GM18951 (cell line): ENCODE measurements around the gene FLRT2.

Experiments used
- POLR2A ChIP-seq: IDR thresholded peaks from 4 replicates; pipeline ENCODE4 v1.6.1; 2011; ENCODE audit warnings: mild to moderate bottlenecking; ENCODE audit not compliant: insufficient read length, insufficient read depth; ENCODE audit errors: extremely low read depth
- in situ Hi-C: fragments of 300-500 bp; cut with MboI; formaldehyde crosslinking; loops from one replicate; pipeline ENCODE4 v1.12.0; 2022; ENCODE audit warnings: low sequenced_read_pairs, mixed read lengths, inconsistent platforms; ENCODE audit not compliant: unreplicated experiment

Gene FLRT2

DNA sequence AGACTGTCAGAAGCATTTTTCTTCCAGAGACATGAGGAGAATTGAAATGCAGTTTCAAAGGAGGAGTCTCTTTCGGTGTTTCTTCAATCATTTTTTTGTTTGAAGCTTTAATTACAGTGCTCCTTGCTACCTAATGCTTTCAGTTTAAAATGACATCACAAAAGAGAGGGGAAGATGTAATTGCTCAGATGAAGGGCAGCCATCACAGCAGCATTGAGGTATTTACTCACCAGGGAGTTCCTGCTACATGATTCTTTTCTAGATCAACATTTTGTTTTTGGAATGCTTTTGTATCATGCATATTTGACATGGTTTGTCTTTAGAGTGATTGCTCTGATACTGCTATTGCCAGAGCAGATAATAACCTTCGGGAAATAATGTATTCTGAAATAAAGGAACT, 28.6 kb downstream of the FLRT2 start:
- no peak for TF ChIP-seq POLR2A
- in situ Hi-C loops: no loop called here

DNA sequence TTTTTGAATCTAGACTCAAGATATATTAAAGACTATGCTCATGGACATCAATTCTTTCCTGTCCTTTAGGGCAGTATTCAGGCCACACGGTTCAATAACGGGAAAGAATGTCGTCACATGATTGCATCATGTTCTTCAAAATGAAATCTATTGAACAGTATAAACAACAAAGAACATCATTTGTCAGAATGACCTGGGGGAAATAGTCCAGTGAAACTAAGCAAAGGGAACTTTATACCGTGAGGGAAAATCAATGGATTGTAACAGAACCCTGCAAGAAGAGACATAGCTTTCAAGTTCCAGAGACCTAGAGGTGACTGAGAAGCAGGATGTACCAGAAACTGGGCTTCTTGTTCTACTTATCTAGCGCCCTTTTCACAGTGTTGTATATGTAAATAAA, 32.7 kb downstream of the FLRT2 start:
- in situ Hi-C loops: no loop called here
- no peak for TF ChIP-seq POLR2A

DNA sequence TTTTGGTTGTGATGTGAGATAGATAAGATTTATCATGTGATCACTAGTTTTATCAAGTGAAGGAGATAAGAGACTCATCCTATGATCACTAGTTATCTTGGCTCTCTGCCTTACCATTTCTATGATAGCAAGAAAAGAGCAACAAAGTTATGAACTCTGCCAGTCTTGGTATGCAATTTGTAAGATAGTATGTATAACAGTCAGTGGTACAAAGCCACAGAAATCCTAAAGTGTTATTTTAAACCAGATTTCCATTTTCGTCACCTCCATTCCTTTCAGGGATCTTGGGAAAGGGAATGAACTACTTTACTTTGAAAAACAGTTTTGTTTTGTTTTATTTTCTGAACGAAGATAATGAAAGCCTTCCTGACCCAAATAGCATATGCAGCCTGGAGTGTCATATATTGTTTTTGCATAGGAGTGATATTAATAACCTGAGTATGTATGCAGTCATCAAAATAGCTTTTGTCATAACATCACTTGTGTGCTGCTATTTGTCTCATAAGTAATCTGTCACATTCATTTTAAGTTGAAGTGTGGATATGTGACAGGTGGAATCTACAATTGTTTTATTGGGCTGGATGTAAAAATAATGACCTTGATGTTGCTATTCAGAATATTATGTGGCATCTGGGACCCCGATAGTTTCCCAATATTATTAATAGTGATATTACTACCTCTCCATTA, 35.0 kb downstream of the FLRT2 start:
- no peak for TF ChIP-seq POLR2A
- in situ Hi-C loops: no loop called here

DNA sequence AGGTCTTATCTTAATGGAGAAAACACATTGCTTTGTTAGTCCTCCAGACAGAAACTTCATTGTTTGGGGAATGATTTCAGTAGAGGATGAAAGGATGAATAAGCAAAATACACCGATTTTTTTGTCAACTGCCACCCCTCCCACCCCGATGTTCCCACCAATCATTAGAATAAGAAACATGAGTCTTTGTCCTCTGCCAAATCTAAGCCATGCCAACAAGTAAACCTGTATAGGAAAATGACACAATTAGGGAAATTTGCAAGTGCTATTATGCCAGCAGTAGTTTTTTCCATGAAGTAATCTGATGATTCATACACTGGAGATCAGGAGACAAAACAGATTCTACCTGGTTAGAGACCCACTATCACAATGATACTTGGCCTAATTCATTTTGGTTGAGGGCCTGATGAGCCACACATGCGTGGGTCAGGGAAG, 35.9 kb downstream of the FLRT2 start:
- in situ Hi-C loops: no loop called here
- TF ChIP-seq POLR2A: no peak

DNA sequence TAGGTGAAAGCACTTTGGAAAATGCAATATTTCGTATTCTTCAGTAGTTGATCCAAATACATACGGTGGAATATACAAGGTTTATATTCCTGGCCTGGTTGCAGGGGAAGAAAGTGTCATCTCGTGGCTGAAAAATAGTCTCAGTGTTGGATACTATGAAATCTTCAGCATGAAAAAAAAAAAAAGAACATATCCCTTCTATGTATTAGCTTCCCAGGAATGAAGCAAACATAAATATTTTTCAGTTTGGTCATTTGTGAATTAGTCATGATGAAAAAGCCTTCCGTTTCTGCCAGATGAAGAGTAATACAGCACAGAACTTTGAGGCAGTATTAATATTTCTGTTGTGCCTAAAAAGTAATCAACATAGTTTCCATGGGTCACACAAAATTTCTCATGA, 36.7 kb downstream of the FLRT2 start:
- TF ChIP-seq POLR2A: no peak
- in situ Hi-C loops: no loop called here

DNA sequence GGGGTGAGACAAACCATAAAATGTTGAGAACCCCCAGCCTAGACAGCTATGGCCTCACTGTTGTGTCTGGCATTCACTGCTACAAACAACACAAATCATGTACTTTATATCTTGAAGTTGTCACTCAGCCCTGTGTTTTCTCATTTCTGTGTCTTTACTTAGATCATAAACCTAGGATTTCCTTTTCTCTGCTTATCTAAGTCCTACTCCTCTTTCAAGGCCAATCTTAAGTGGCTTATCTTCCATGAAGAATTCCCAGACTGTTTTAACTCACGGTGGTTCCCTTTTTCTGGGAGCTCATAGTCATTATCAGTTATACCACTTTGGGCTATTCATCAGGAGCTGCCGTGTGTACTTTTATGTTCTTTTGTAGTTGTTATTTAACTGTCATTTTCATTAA, 42.1 kb downstream of the FLRT2 start:
- no peak for TF ChIP-seq POLR2A
- in situ Hi-C loops: no loop called here

DNA sequence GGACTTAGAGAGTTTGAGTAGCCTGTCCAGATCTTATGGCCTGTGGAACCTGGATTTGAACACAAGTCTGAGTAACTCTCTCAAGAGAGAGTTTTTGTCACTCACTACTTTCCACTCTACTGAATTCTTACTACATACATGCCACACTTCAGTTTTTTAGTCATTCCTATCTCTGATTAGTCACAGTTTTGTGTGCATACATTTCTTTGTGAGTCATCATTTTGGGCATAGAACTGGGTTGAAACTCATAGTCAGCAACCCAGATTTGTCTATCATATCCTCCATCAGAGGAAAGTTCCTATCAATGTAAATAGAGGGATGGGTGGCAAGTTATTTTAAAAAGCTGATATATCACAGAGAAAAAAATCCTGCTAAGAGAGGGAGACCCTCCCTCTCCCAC, 42.9 kb downstream of the FLRT2 start:
- in situ Hi-C loops: no loop called here
- no peak for TF ChIP-seq POLR2A

DNA sequence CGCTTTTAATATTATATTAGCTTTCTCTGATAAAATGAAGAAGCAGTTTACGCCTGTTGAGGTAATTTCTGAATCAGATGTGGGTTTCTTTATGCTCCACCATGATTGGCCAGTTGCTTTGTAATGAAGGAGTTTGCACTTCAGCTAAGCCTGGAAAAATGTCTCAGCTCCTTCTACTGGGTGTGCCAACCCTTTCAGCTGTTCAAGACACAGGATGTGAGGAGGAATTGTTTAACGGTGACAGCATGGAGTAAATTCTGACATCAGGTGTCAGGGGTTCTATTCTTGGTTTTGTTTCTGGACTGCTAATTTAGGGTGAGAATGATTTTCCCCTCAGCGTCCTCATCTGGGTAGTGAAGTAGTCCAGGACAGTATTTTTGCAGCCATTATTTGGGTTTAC, 43.5 kb downstream of the FLRT2 start:
- in situ Hi-C loops: no loop called here
- no peak for TF ChIP-seq POLR2A

DNA sequence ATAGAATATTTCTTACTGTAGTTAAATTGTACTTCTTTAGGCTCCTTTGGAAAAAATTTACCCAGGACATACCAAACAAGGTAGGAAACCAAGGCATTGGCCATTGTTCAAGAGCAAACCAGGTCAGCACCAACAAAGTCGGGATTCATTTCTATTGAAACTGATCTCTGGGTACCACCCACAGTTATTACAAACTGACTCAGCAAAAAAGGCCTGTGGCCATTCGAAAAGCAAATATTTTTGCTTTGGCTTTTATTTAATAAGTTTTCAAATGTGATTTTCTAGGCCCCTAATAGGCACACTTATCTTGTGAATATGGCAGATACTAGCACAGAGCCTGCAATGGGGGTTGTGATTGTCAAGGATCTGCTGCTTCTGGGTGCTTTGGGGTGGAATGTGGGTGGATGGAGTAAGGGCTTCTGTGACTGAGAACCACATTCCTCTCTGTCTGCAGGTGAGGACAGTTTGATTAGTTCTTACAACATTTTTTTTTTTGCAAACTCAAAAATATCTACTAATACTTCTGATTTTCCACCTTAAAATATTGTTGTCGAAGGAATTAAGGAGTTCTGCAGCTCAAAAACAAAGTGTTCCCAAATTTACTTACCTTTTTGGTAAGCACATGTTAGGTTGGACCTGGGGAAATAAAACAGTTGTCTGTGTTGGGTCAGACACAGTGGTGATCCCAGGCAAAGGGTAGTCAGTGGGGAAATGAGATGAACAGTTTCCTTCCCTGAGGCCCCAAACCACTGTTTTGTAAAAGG, 45.1 kb downstream of the FLRT2 start:
- in situ Hi-C loops: no loop called here
- TF ChIP-seq POLR2A: no peak

DNA sequence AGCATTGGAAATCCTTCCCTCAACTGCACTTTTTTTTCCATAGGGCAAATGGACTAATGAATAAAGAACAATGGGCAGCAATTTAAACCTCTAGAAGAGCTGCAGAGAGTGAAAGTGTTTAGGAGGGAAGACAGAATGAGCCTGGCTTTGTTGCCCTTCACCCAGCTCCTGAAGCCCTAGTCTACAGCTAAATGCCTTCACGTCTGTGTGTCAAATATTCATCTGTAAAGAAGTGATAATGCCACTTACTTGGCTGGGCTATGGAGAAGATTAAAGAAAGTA, 45.6 kb downstream of the FLRT2 start:
- in situ Hi-C loops: no loop called here
- no peak for TF ChIP-seq POLR2A

DNA sequence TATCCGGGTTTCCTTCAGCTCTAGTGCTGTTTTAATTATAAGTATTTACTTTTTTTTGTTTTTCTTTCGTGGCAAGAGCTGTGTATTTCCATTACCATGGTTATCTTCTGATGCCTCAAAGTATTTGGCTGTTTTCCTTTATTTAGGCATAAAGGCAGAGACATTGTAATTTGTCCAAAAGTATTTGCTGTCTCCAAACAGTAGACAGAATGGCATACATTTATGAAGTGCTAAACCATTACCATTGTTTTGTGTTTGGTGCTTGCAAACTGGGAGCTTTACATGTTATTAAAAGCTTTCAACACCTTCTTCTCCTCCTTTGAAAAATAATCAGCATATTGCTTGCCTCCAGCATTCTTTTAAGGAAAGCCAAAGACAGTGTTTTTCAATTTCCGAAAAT, 46.3 kb downstream of the FLRT2 start:
- in situ Hi-C loops: no loop called here
- no peak for TF ChIP-seq POLR2A

DNA sequence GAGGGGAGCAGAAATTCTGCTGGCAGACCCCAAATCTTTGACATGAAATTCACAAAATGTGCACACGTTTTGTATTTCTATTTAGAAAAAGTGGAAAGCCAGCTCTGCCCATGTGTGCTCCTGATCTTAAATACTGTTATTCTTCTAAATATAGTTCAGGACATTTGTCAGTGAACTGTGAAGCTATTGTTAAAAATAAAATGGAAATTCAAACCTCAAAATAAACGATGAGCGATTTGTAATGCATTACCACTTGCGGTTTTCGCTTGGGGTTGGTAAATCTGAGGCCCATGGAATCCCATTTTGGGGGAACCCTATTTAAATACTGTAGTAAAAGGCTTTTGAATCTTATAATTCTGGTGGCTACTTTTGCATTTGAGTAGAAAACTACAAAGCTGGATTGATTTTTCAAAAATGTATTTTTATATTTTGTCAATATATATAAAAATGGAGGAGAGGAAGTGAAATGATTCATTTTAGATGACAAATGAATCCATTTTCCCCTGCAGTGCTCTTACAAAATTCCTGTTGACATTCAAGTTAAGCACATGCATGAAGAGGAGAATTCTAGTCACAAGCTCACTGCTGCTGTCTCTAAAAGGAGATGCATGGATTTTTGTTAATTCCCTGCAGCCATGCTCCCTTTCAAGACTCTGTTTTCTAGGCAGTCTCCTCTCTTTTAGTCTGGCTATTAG, 47.1 kb downstream of the FLRT2 start:
- in situ Hi-C loops: no loop called here
- no peak for TF ChIP-seq POLR2A

DNA sequence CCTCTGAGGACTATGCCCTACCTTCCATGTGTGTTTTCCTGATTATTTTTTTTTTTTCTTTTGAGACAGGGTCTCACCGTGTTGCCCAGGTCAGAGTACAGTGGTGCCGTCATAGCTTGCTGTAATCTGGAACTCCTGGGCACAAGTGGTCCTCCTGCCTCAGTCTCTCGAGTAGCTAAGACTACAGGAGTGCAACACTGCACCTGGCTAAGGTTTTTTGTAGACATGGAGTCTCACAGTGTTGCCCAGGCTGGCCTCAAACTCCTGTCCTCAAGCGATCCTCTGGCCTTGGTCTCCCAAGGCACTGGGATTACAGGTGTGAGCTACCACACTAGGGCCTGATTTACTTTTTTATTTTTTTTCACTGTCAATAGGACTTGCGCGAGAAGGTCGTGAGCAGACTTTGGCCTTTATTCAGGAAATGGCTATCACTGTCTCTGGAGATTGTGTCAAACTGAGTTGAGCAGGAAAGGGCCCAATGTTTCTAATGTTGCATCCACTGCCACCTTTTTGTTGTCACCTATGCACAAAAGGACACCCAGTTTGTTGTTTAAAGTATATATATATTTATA, 47.7 kb downstream of the FLRT2 start:
- in situ Hi-C loops: no loop called here
- no peak for TF ChIP-seq POLR2A

DNA sequence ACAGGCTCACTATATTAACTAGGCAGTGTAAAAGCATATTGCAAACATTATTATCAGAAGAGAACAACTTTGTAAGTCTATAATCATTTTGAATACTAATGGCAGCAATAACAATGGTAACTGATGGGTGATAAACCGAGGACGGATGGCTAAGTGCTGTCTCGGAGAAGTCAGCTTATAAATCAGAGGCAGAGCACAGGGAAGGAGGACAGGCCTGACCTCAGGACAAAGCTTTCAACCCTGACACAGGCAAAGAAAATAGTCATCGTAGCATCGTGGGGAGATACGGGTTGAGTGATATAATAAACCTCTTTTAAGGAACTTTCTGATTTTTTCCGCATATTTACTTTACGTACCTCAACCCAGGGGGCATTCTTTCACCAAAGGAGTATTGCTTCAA, 48.4 kb downstream of the FLRT2 start:
- TF ChIP-seq POLR2A: no peak
- in situ Hi-C loops: no loop called here
